GM20000 (cell line): Measurements from ENCODE around the gene MAK.
"Not testable (repeated sequence)": the region's sequence is repeated elsewhere in the genome, so short reads cannot be mapped to it uniquely, and the experiment has no call there.

Source experiments
- DNase-seq: peaks from one replicate; pipeline ENCODE4 v3.0.0; 2012; ENCODE audit warnings: low spot score
- TF ChIP-seq, protein P1 (sequence below): IDR thresholded peaks from 2 replicates; pipeline ENCODE4 v1.5.1; 2012; ENCODE audit warnings: mild to moderate bottlenecking, control low read depth; ENCODE audit errors: extremely low read depth, missing control alignments

Gene MAK

DNA sequence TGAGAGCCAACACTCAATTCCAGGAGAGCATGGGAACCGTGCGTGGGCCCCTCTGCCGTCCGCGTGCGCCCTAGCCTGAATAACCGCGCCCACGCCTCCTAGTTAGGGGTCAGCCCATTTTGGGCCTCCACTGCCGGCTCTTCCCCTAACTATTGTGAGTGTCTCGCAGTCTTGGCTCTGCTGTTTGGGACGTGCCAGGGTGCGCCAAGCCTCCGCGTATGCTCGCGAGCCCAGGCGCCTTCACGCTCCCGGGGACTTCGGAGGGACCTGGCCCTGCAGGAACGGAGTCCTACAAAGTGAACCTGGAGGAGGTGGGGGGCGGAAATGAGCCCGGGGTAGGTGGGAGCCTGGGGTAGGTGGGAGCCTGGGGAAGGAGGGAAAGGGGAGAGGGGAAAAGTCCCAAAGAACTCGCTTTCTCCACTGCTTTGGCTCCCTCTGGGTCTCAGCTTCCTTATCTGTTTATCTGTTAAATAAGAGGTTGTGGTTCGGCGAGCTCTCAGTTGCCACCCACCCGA, 44.4 kb upstream of the MAK start:
- DNase-seq = no peak
- TF ChIP-seq, protein P1, sequence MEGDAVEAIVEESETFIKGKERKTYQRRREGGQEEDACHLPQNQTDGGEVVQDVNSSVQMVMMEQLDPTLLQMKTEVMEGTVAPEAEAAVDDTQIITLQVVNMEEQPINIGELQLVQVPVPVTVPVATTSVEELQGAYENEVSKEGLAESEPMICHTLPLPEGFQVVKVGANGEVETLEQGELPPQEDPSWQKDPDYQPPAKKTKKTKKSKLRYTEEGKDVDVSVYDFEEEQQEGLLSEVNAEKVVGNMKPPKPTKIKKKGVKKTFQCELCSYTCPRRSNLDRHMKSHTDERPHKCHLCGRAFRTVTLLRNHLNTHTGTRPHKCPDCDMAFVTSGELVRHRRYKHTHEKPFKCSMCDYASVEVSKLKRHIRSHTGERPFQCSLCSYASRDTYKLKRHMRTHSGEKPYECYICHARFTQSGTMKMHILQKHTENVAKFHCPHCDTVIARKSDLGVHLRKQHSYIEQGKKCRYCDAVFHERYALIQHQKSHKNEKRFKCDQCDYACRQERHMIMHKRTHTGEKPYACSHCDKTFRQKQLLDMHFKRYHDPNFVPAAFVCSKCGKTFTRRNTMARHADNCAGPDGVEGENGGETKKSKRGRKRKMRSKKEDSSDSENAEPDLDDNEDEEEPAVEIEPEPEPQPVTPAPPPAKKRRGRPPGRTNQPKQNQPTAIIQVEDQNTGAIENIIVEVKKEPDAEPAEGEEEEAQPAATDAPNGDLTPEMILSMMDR = no peak

GRCh38 chr6:10882253-10882630, 43.9 kb upstream of the MAK start:
- DNase-seq = not testable (repeated sequence)

DNA sequence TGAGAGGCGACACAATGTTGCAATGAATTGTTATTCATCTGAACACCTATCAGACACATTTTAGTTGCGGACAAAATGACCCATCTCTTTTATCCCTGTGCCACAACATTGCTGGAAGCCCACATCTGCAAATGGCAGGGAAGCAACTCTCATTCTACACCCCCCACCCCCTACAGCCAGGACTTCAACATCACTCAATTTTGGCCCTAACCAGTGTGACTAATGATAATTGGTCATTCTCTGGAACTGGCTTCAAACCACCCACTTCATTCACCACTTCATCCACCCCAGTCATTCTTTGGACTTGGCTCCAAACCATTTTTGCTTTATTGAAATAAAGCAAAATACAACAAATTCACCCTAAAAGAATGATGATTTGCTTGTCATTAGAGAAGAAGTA, 42.0 kb upstream of the MAK start:
- DNase-seq = no peak
- TF ChIP-seq, protein P1 = no peak

GRCh38 chr6:10877871-10878270, 39.5 kb upstream of the MAK start:
- DNase-seq = no peak
- TF ChIP-seq, protein P1 = no peak

- no peak for DNase-seq
- TF ChIP-seq, protein P1 = no peak
These were observed 38.7 kb upstream of the MAK start for GRCh38 chr6:10877012-10877411.

GRCh38 chr6:10875026-10875425, 36.7 kb upstream of the MAK start:
- DNase-seq = no peak
- TF ChIP-seq, protein P1 = no peak

GRCh38 chr6:10874207-10874606, 35.9 kb upstream of the MAK start:
- TF ChIP-seq, protein P1 = no peak
- no peak for DNase-seq

DNA sequence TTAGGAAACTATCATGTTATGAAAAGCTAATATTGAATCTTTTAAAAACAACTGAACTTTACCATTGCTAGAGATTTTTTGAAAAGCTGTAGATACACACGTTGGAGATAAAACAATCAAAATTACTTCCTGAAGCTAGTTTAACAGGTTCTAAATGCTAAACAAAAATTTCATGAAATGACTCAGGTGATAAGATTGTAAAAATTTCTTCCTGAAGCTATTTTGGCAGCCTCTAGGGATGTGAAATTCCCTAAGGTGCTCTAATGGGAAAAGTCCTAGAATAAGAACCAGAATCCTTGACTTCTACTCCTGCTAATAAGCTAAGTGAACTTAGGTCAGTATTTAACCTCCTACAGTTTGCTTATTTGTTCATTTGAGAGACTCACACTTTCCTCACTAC, 35.0 kb upstream of the MAK start:
- TF ChIP-seq, protein P1 = no peak
- no peak for DNase-seq
